HL-60 (cell line): ENCODE results near the gene IL1RAPL2.

Source experiments
- DNase-seq, 2 experiments: peaks; one replicate each; pipeline ENCODE4 v3.0.0-alpha.2; 2010 to 2020; ENCODE audit warnings: low read depth in 1 of 2, low spot score in 1 of 2
- H3K27ac ChIP-seq: fragments of 250-450 bp; sonication (Bioruptor Pico); replicated peaks from 2 replicates; pipeline ENCODE4 v1.5.1; 2020; ENCODE audit warnings: mild to moderate bottlenecking, moderate library complexity
- H3K27me3 ChIP-seq: fragments of 250-450 bp; sonication (Bioruptor Pico); 2 replicates; pipeline ENCODE4 v1.5.1; 2021; ENCODE audit warnings: mild to moderate bottlenecking, moderate library complexity; ENCODE audit not compliant: insufficient read depth, poor library complexity, severe bottlenecking
- H3K4me3 ChIP-seq: replicated peaks from 2 replicates; pipeline ENCODE4 v1.5.1; 2011; ENCODE audit warnings: mild to moderate bottlenecking, control low read depth, low read length; ENCODE audit not compliant: insufficient read depth
- GABPA ChIP-seq: IDR thresholded peaks from 2 replicates; pipeline ENCODE4 v1.6.1; 2012; ENCODE audit warnings: low read depth
- POLR2AphosphoS5 ChIP-seq: IDR thresholded peaks from 2 replicates; pipeline ENCODE4 v1.6.1; 2012; ENCODE audit warnings: low read depth
- SPI1 ChIP-seq: IDR thresholded peaks from 2 replicates; pipeline ENCODE4 v1.6.1; 2012; ENCODE audit warnings: low read depth, mild to moderate bottlenecking, borderline replicate concordance
- TF ChIP-seq, protein P1 (sequence below): IDR thresholded peaks from one replicate; pipeline ENCODE4 v1.5.1; 2011; ENCODE audit warnings: low read length, control low read depth, inconsistent platforms; ENCODE audit not compliant: insufficient read depth
- TF ChIP-seq, protein P2 (sequence below): IDR thresholded peaks from 2 replicates; pipeline ENCODE4 v1.6.1; 2012; ENCODE audit warnings: low read depth; ENCODE audit not compliant: insufficient replicate concordance

The IL1RAPL2 gene

DNA sequence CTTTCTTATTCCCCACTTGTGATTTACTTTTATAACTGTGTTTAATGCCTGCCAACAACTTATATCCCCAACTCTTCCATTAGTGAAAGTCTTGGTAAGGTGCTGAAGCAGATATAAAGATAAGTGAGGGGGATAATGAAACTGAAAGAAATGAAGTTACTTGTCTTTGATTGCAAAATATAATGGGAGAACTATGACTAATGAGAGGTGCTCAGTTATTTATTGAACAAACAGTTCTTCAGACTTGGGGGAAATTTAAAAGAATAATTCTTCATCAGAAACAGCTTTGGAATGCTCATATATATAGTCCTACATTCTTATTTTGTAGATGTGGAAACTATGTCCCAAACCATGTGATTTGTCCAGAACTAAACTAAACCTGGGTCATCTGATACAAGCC, 441.0 kb downstream of the IL1RAPL2 start:
- no peaks in the 10 kb centered on the region for H3K27me3 ChIP-seq
- H3K27ac ChIP-seq: no peak overlapping the region
- no peak for DNase-seq
- H3K4me3 ChIP-seq: no peak overlapping the region
- TF ChIP-seq, protein P1, sequence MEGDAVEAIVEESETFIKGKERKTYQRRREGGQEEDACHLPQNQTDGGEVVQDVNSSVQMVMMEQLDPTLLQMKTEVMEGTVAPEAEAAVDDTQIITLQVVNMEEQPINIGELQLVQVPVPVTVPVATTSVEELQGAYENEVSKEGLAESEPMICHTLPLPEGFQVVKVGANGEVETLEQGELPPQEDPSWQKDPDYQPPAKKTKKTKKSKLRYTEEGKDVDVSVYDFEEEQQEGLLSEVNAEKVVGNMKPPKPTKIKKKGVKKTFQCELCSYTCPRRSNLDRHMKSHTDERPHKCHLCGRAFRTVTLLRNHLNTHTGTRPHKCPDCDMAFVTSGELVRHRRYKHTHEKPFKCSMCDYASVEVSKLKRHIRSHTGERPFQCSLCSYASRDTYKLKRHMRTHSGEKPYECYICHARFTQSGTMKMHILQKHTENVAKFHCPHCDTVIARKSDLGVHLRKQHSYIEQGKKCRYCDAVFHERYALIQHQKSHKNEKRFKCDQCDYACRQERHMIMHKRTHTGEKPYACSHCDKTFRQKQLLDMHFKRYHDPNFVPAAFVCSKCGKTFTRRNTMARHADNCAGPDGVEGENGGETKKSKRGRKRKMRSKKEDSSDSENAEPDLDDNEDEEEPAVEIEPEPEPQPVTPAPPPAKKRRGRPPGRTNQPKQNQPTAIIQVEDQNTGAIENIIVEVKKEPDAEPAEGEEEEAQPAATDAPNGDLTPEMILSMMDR: no peak
- TF ChIP-seq SPI1 (no peak), GABPA (no peak), POLR2AphosphoS5 (no peak)
- TF ChIP-seq, protein P2, sequence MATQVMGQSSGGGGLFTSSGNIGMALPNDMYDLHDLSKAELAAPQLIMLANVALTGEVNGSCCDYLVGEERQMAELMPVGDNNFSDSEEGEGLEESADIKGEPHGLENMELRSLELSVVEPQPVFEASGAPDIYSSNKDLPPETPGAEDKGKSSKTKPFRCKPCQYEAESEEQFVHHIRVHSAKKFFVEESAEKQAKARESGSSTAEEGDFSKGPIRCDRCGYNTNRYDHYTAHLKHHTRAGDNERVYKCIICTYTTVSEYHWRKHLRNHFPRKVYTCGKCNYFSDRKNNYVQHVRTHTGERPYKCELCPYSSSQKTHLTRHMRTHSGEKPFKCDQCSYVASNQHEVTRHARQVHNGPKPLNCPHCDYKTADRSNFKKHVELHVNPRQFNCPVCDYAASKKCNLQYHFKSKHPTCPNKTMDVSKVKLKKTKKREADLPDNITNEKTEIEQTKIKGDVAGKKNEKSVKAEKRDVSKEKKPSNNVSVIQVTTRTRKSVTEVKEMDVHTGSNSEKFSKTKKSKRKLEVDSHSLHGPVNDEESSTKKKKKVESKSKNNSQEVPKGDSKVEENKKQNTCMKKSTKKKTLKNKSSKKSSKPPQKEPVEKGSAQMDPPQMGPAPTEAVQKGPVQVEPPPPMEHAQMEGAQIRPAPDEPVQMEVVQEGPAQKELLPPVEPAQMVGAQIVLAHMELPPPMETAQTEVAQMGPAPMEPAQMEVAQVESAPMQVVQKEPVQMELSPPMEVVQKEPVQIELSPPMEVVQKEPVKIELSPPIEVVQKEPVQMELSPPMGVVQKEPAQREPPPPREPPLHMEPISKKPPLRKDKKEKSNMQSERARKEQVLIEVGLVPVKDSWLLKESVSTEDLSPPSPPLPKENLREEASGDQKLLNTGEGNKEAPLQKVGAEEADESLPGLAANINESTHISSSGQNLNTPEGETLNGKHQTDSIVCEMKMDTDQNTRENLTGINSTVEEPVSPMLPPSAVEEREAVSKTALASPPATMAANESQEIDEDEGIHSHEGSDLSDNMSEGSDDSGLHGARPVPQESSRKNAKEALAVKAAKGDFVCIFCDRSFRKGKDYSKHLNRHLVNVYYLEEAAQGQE: no peak

DNA sequence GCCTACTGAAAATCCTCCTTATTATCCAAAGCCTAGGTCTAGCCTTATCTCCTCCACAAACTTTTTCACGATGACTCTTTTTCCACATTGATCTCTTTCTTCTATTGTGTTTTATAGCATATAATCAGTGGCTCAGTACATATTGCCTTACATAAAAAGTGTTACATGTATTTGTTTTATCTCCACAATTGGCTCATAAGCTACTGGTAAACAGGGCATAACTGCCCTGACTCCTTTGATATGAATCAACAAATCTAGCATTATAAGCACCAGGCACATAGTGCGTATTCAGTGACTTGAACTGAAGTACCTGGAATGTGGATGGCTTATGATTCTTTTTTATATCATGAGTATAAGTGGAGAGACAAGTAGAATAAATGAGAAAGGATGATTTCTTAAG, 447.7 kb downstream of the IL1RAPL2 start:
- H3K4me3 ChIP-seq: no peak overlapping the region
- DNase-seq: no peak
- TF ChIP-seq, protein P2: no peak
- TF ChIP-seq GABPA (no peak), POLR2AphosphoS5 (no peak), SPI1 (no peak)
- TF ChIP-seq, protein P1: no peak
- H3K27me3 ChIP-seq: no peaks in the 10 kb centered on the region
- H3K27ac ChIP-seq: no peak overlapping the region

- no peak for DNase-seq
- no peak overlapping the region for H3K27ac ChIP-seq
- H3K4me3 ChIP-seq: no peak overlapping the region
- TF ChIP-seq, protein P1: no peak
- TF ChIP-seq SPI1 (no peak), GABPA (no peak), POLR2AphosphoS5 (no peak)
- TF ChIP-seq, protein P2: no peak
- H3K27me3 ChIP-seq: no peaks in the 10 kb centered on the region
Observed at GRCh38 chrX:105017641-105018040, 451.6 kb downstream of the IL1RAPL2 start.
